Tibial nerve (tissue), 4 donors: ENCODE results near the gene RAB5B. TPM values are rescaled to one million over a fixed set of nuclear protein-coding genes. Genes with fewer than 3 reads are reported as not detected.
A peak's percentile ranks its signal among the peaks of the same experiment; 100 is the strongest.

ENCODE experiments used
- DNase-seq, 2 donors: peaks; one replicate each; pipeline ENCODE4 v3.0.0-alpha.2; 2019; ENCODE audit warnings: low spot score in 2 of 2
- H3K27ac ChIP-seq, 4 donors: fragments of 200-600 bp; sonication (generic) in 3 of 4; one replicate each; pipeline ENCODE4 v1.5.1; 2017 to 2019; ENCODE audit warnings: mild to moderate bottlenecking in 1 of 4
- H3K27me3 ChIP-seq, 2 donors: fragments of 200-600 bp; sonication (generic) in 1 of 2; one replicate each; pipeline versions ENCODE4 v1.5.1 to v1.6.0; 2017 to 2019
- H3K36me3 ChIP-seq, 3 donors: fragments of 200-600 bp; sonication (generic); one replicate each; pipeline ENCODE4 v1.5.1; 2018 to 2019
- H3K4me1 ChIP-seq, 4 donors: fragments of 200-600 bp; sonication (generic) in 3 of 4; one replicate each; pipeline ENCODE4 v1.5.1; 2017 to 2019
- H3K4me3 ChIP-seq, 4 donors: fragments of 200-600 bp; sonication (generic) in 3 of 4; one replicate each; pipeline ENCODE4 v1.5.1; 2017 to 2019; ENCODE audit warnings: mild to moderate bottlenecking in 1 of 4, moderate library complexity in 1 of 4
- H3K9me3 ChIP-seq, 4 donors: fragments of 200-600 bp; sonication (generic) in 3 of 4; one replicate each; pipeline ENCODE4 v1.5.1; 2017 to 2019
- EP300 ChIP-seq, 2 donors: sonication (generic); formaldehyde crosslinking; IDR thresholded peaks; one replicate each; pipeline ENCODE4 v1.6.1; 2017; ENCODE audit warnings: antibody characterized with exemption in 2 of 2, mild to moderate bottlenecking in 1 of 2
- POLR2A ChIP-seq, 2 donors: fragments of 450-650 bp; IDR thresholded peaks; one replicate each; pipeline ENCODE4 v1.6.1; 2017; ENCODE audit warnings: antibody characterized with exemption in 2 of 2, mild to moderate bottlenecking in 2 of 2, moderate library complexity in 2 of 2
- WGBS, 2 donors: methylation state at CpG; one replicate each; pipeline ENCODE4 v1.1.5; 2018; 5-methylcytosine and 5-hydroxymethylcytosine counted together
- total RNA-seq, 4 donors: library from RNA; depleted of rRNA; stranded (reverse); fragments of >200 nt; gene quantifications; one replicate each; pipeline ENCODE4 v1.1.0, GENCODE V29; 2016
- TF ChIP-seq, protein P1 (sequence below), 5 experiments: fragments of 200-600 bp in 3 of 5; fragments of 450-650 bp in 2 of 5; sonication (generic) in 3 of 5; IDR thresholded peaks; one replicate each; pipeline ENCODE4 v1.5.1; 2016 to 2019; ENCODE audit warnings: antibody characterized with exemption in 5 of 5, mild to moderate bottlenecking in 3 of 5, moderate library complexity in 2 of 5

The RAB5B gene
- total RNA-seq, 4 donors from 2014 or later = 71.7 to 111 (median 83.0) TPM

DNA sequence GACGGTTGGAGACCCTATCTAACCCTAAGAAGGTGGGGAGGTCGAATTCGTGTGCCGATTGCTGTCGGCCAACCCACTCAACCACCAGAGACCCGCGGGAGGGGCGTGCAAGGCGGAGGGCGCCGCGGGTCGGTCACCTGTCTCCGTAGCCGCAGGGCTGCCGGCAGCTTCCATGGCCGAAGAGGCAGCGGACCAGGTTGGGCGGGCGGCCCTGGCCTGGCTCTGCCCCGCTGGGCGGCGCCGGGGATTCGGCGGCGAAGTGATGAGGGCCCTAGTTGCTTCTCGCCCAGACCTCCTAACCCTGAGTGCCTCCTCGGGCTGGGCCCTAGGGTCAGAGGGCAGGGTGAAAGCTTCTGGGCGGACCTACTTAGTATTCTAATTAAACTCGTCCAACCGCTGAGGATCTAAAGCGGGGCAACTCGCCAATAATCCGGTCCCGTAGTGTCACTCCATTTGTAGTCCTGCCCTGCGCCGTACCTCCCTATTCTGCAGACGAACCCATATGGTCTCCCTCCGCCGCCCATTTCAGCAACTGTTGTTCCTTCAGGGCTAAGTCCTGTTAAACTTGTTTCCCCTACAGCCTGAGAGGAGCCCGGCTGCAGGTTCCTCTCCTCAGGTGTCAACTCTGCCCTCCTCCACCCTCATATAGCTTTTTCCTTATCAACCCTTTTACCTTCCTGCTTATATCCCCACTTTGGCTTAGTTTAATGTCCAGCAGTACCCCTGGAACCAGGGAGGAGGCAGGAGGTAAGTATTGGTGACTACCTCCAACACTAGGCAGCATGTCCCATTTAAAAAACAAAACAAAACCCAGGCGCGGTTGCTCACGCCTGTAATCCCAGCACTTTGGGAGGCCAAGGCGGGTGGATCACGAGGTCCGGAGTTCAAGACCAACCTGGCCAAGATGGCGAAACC is 46.0 kb upstream of the RAB5B start, which contains the start of gene PYM1:
Gene PYM1, minus strand, starts transcription at position 307 of the 915 bp plus-strand sequence. Its CDS starts 133 bp downstream, at position 174.
- H3K4me1 ChIP-seq = peaks cover 0 to 68% (median 29%) of the 10 kb centered on the region in 4 donors

GRCh38 chr12:55929306-55929791 is 44.5 kb upstream of the RAB5B start:
- no peaks in the 10 kb centered on the region for H3K36me3 ChIP-seq
- TF ChIP-seq POLR2A (IDR thresholded peaks at IDR 0.05) = no peak
- H3K4me1 ChIP-seq = peaks cover 0 to 77% (median 40%) of the 10 kb centered on the region in 4 donors
- H3K27ac ChIP-seq = peak overlapping the region in 3 of 4 donors; percentile 93 to 100 (median 95)
- no peak for DNase-seq
- no peak overlapping the region for H3K4me3 ChIP-seq
- 41 to 45% methylated on average over 8 of the region's 8 CpGs for WGBS, 2 donors
- no peaks in the 10 kb centered on the region for H3K9me3 ChIP-seq
- H3K27me3 ChIP-seq = no peaks in the 10 kb centered on the region

More for the DNA sequence above, 46.0 kb upstream of the RAB5B start, which contains the start of gene PYM1:
- TF ChIP-seq POLR2A (IDR thresholded peaks at IDR 0.05) (peak in 1 of 2 donors; percentile 30), EP300 (IDR thresholded peaks at IDR 0.05) (peak in 1 of 2 donors; percentile 53)
- TF ChIP-seq, protein P1, sequence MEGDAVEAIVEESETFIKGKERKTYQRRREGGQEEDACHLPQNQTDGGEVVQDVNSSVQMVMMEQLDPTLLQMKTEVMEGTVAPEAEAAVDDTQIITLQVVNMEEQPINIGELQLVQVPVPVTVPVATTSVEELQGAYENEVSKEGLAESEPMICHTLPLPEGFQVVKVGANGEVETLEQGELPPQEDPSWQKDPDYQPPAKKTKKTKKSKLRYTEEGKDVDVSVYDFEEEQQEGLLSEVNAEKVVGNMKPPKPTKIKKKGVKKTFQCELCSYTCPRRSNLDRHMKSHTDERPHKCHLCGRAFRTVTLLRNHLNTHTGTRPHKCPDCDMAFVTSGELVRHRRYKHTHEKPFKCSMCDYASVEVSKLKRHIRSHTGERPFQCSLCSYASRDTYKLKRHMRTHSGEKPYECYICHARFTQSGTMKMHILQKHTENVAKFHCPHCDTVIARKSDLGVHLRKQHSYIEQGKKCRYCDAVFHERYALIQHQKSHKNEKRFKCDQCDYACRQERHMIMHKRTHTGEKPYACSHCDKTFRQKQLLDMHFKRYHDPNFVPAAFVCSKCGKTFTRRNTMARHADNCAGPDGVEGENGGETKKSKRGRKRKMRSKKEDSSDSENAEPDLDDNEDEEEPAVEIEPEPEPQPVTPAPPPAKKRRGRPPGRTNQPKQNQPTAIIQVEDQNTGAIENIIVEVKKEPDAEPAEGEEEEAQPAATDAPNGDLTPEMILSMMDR (IDR thresholded peaks at IDR 0.05) = peak in 1 of 5 experiments; percentile 2
- Histone ChIP-seq H3K4me3 (peak within 1 kb of the TSS; percentile 75 to 97 (median 78)), H3K27me3 (no peaks in the 10 kb centered on the region), H3K27ac (peak within 1 kb of the TSS; percentile 93 to 100 (median 96)), H3K9me3 (no peaks in the 10 kb centered on the region), H3K36me3 (peaks cover 0 to 11% (median 0%) of the 10 kb centered on the region in 3 donors)
- 8% methylated on average over 36 to 48 of the region's 49 CpGs for WGBS, 2 donors
- DNase-seq = peak; percentile 68 to 80

- H3K4me1 ChIP-seq = peaks cover 0 to 80% (median 44%) of the 10 kb centered on the region in 4 donors
- no peaks in the 10 kb centered on the region for H3K9me3 ChIP-seq
- H3K27me3 ChIP-seq = no peaks in the 10 kb centered on the region
- H3K36me3 ChIP-seq = no peaks in the 10 kb centered on the region
- H3K27ac ChIP-seq = peak within 1 kb of the TSS; percentile 78 to 100 (median 94)
- peak within 1 kb of the TSS; percentile 64 to 98 (median 74) for H3K4me3 ChIP-seq
- 42% methylated on average over 3 of the region's 3 CpGs for WGBS, 2 donors
- DNase-seq = no peak
- TF ChIP-seq EP300 (IDR thresholded peaks at IDR 0.05) (no peak), POLR2A (IDR thresholded peaks at IDR 0.05) (no peak)
- TF ChIP-seq, protein P1 (IDR thresholded peaks at IDR 0.05) = peak; percentile 26 to 67 (median 52)
Measured at GRCh38 chr12:55930771-55931316, 43.0 kb upstream of the RAB5B start, which contains the start of gene DGKA. DGKA (plus strand) TSS chr12:55931162; CDS start chr12:55936504, 5,342 bp downstream.

DNA sequence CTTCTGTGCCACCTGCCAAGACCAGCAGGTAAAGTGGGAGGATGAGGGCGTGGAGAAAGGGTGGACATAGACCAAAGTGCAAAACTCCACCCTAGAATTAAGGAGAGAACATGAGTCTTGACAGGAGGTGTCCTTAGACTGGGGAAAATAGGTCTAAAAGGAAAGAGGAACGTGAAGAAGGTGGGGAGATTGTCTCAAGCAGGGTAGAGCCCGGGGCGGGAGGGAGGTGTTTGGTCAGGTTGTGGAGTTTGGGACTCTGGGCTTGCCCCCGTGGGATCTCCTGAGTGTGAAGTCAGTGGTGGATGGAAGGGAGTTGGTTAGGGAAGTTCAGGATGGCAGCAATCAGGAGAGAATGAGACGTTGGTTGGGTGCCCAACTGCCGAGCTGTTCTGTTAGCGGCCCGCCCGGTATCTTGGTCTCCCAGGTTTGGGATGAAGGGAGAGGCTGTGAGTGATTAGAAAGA is 42.5 kb upstream of the RAB5B start:
- Histone ChIP-seq H3K4me3 (peak overlapping the region; percentile 64 to 98 (median 74)), H3K27ac (peak overlapping the region; percentile 78 to 95 (median 94)), H3K27me3 (no peaks in the 10 kb centered on the region), H3K9me3 (no peaks in the 10 kb centered on the region), H3K36me3 (no peaks in the 10 kb centered on the region), H3K4me1 (peaks cover 0 to 76% (median 39%) of the 10 kb centered on the region in 4 donors)
- DNase-seq = no peak
- WGBS, 2 donors = 12 to 15% methylated on average over 10 of the region's 10 CpGs
- TF ChIP-seq POLR2A (IDR thresholded peaks at IDR 0.05) (no peak), EP300 (IDR thresholded peaks at IDR 0.05) (no peak)
- TF ChIP-seq, protein P1 (IDR thresholded peaks at IDR 0.05) = no peak

DNA sequence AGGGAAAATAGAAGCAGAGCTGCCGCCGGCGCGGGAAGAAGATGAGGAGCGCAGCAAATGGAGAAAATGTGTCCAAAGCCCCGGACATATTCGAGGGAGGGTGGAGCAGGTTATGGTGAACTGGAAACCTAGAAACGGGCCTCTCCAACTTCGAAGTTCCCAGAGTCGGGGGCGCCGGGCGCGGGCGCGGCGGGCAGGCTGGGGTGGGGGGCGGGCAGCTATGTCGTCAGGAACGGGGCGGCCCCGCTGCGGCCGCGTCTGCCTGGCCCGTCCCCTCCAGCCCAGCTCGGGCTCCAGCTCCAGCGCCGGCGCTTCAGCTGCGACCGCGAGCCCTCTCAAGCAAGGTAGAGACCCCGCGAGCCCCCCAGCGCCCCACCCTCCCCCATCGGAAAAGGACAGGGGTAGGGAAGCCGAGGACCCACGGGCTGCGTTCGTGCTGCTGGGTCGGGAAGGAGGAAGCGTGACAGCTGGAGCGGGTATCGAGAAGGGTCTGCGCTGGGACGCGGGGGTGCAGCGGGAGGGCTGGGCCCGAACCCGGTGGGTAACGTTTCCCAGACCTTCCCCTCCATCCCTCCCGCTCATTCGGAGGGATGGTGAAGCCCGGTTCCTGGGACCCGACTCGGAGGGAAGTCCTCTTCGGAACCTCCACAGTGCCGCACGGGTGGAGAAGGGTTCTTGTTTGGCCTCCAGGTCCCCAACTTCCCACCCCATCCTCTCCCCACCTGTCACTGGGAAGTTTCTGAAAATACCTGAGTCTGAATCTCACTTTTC is 41.9 kb upstream of the RAB5B start:
- Histone ChIP-seq H3K4me1 (peaks cover 0 to 75% (median 37%) of the 10 kb centered on the region in 4 donors), H3K27me3 (no peaks in the 10 kb centered on the region), H3K36me3 (peaks cover 0 to 2% (median 0%) of the 10 kb centered on the region in 3 donors), H3K27ac (peak overlapping the region; percentile 78 to 95 (median 94)), H3K4me3 (peak overlapping the region; percentile 64 to 98 (median 74)), H3K9me3 (no peaks in the 10 kb centered on the region)
- TF ChIP-seq POLR2A (IDR thresholded peaks at IDR 0.05) (peak; percentile 34 to 50), EP300 (IDR thresholded peaks at IDR 0.05) (peak in 1 of 2 donors; percentile 33)
- TF ChIP-seq, protein P1 (IDR thresholded peaks at IDR 0.05) = no peak
- 1 to 2% methylated on average over 42 to 53 of the region's 60 CpGs for WGBS, 2 donors
- DNase-seq = peak; percentile 34 to 36
